HG03457 (cell line): ENCODE data around the gene COLEC12.
"Not testable (repeated sequence)": the region's sequence is repeated elsewhere in the genome, so short reads cannot be mapped to it uniquely, and the experiment has no call there.

Source experiments
- ATAC-seq: cut with Tn5 transposase; IDR thresholded peaks from one replicate; pipeline ENCODE4 v1.9.1; 2021; ENCODE audit warnings: moderate number of reproducible peaks; ENCODE audit not compliant: unreplicated experiment

COLEC12 gene

DNA sequence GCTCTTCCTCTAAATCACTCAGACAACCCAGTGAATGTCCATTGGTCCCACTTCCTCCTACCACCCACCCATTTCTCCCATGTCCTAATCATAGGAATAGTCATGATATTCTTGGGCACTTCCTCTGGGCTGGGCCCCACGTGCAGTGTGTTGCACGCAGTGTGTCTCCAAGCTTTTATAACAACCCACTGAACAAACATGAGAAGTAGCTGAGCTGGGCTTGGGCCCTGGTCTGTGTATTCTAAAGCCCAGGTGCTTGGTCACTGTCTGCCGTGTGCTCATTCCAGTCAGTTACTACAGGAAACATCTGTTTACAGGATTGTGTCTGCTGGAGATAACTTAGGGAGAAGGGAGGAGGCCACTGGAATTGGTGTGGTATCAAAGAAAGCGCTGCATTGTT, 168.5 kb downstream of the COLEC12 start:
- ATAC-seq = no peak

DNA sequence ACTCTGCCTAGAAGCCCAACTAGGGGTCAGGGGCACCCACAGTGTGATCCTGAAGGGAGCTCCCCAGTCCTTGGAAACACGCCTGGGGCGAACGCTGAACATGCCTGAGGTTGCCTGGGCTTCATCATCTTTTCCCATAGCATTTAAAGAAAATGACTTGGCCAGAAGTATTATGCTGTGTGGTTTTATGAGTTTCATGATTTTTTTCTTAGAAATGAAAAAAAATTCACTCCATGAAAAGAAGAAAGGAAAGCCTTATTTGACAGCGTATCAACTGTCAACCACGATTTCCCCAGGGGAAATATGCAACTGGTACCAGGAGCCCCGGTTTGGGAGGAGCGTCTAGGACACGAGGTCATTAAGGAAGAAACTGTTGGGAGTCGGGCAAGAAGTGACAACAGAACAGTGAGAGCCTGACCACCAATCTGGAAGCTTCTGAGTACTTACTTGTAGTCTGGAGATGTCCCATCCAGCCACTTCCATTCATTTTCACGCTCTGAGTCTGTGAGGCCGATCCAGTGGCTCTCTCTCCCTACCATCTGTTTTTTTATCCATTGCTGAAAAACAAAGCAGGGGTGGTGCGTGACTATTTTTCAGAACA, 169.2 kb downstream of the COLEC12 start:
- ATAC-seq = no peak

DNA sequence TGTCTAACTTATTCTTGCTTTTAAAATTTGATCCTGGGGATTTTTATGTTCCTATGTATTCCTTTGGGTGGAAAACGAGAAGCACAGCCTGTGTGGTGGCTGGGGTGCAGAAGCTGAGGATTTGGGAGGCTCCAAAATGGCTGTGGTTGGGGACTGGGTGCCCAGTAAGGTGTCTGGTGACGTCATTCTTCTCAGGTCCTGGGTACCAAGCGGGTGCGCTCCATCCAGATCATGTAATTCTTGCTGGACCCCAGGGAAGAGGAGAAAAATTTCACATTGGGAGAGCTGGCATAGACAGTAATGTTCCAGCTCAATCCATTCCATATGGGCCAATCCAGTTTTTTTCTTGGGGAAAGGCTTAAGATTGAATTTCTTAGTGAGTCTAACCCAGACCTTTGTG, 171.6 kb downstream of the COLEC12 start:
- ATAC-seq = no peak

DNA sequence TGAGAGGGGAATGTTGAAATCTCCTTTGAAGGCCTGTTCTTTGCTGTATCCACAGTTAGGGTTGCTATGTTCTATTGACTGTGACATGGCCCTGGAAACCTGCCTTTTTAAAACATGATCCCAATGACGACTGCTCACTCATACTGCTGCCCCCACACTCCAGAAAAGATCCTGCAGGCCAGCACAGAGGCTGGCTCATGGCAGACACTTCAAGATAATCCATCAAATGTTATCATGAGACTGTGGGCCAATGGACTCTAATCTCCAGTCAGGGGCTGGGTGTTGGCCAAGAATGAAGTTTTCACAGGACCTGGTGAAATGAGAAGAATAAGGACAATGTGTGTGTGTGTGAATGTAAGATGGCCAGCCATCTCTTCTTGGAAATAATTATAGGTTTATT, 173.7 kb downstream of the COLEC12 start:
- ATAC-seq = no peak

DNA sequence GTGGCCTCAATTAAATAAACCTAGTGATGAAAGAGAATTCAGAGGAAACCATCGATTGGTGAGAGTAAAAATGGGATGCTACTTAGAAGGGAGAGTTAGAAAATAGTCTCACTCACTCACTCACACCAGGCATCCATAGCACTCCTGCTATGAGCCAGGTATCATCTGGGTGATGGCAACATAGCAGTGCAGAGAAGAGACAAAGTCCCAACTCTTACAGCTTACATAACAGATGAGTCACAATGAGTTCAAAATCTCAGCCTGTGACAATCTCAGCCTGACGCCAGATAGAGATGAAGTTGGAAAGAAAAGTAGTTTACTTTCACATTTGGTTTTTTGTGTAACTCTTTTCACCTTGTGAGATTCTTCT, 177.3 kb downstream of the COLEC12 start:
- ATAC-seq = no peak

DNA sequence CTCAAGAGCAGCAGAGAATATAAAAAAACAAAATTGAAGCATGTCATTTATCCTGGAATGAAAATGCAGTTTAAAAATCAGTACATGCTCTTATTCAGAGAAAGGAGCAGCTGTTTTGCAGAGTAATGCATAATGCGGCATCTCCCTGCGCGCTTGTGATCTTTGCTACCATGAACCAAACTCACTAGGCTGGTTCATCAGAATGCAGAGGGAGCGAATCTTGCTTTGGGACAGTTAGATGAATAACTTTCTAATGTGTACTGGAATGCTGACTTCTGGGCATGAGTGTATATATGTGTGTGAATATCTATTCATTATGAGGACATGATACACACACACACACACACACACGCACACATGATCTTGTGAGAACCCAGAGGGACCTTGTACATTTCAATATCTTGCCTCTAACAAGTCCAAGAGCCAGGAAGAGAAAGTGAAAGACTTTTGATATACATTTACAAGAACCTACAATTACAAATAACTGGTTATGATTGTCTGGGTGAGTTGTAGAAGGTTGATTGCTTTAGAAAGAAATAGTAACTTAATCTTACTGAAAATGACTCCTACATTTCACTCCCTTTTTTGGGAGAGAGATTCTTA, 178.5 kb downstream of the COLEC12 start:
- ATAC-seq = no peak

DNA sequence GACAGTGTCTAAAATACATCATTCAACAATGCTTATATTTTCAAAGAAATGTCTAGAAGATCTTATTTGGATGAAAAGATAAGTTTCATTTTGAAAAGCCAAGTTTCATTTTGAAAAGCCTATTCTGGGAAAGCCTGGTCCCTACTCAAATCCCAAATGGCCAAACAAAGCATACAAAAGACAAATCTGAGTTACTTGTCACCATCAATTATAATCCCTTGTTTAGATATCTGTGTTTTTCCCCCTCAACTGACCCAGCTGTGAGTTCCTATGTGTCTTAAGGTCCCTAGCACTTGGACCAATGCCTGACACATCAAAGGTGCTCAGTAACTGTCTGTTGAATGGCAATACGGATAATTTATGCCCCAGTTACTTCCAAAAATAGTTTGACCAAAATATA, 180.3 kb downstream of the COLEC12 start:
- no peak for ATAC-seq

DNA sequence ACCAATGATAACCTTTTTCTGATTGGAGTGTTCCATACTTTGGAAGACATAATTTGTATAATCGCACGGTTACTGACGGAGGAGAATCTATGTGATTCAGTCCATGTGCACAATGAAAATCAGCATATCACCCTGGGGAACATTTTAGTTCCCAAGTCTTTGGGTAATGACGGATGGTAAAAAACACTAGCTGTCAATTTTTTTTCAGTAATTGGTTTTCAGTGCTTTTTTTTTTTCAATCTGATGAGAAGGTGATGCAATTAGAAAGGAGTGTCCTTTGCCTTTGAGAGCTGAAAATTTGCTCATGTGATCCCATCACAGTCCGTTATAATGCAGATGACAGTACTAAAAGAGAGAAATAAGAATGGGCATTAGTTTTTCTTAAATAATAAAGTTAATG, 180.8 kb downstream of the COLEC12 start:
- no peak for ATAC-seq

DNA sequence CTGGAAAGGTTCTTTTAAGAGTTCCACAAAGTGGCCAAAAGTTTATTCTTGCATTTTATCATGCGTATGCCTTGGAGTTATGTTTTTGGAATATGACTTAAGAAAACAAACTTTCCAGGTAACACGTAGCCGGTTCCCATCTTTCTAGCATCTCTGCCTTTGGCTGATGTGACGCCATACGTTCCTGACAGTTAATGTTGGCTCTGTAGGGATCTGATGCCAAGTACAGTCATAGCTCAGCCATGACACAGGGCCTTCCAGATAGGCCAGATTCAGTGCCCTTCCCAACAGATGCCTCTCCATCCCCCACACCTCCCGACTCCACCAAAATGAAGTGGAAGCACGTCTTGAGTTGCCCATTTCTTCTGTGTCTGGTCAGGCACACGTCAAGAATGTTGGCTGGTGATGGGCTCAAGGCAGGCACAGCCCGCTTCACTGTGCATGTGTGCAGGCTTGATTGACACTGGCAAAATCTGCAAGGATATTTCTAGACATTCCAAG, 181.7 kb downstream of the COLEC12 start:
- no peak for ATAC-seq

DNA sequence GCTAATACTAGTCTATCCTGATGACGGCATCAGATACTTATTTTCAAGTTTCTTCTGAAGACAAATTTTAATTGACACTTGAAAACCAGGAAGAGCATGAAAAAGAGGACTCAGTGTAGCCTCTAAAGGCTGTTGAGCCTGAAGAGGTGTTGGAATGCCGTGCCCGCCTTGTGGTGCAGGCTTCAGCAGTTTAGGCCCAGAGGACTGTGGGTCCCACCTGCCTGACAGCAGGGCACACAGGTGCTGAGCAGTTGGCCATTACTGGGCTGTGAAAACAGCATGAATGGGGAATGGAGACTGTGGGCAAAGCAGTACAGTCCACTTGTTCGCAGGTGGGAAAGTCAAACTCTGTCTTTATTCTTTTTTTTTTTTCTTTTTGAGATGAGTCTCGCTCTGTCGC, 182.9 kb downstream of the COLEC12 start:
- ATAC-seq = no peak

DNA sequence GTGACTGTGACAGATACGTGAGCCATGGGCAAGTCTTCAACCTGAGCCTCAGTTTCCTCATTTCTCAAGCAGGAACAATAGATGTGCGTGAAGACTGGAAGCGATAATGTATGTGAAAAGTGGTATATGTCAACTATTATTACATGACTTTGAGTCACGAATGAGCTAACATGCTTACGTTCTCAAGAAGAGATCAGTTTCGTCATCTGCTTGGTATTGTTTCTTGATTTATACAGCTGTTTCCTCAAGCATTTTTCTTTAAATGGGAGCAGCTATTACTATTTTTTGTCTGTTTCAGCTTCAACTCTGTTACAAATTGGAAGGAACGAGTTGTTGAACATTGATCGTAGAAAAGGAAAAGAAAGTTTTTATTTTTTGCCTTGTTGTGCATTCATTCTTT, 184.1 kb downstream of the COLEC12 start:
- ATAC-seq = no peak

DNA sequence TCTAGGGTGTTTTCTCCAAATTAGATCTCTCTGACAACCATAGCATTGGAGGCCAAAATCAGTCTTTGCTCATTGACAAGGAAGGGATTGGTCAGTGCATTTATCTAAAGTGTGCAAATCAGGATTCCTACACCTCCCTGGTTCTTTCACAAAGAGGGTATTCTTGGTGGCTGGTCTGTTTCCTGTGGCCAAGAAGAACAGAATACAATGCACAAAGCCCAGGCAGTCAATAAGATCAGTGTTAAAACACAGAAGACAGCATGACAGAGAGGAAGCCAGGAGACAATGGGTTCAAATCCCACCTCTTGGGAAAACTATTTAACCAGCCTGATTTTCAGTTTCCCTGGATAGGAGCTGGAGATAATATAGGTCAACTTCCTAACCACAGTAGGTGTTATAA, 186.6 kb downstream of the COLEC12 start:
- ATAC-seq = no peak

DNA sequence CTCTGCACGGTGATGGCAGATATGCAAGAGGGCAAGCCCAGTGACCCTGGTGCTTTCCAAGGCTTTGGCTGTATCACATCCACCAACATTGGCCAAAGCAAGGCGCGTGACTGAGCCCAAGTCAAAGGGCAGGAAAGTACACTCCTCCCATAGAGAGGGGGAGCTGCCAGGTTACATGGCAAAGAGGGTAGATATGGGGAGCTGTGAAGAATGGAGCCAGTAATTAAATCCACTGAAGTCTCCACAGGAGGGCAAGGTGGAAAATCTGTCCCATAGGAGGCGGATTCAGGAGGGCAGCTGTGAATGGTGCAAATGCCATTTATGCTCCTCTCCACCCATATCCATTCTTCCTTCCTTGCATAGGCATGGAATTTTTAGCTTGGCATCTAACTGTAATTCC, 188.1 kb downstream of the COLEC12 start:
- no peak for ATAC-seq

DNA sequence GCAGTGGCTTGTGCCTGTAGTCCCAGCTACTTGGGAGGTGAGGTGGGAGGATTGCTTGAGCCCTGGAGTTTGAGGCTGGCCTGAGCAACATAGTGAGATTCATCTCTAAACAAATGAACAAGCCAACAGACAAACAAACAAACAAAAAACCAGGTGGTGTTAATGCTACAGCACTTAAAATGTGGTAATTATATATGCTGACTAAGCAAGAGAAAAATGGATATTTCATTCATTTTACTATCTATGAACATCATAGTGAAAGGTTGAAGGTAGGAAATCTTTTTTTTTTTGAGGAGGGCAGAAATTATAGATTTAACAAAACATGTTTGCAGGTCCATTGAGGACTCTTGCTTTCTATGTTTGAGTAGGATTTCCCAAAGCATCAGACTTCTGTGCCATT, 190.5 kb downstream of the COLEC12 start:
- ATAC-seq = no peak

DNA sequence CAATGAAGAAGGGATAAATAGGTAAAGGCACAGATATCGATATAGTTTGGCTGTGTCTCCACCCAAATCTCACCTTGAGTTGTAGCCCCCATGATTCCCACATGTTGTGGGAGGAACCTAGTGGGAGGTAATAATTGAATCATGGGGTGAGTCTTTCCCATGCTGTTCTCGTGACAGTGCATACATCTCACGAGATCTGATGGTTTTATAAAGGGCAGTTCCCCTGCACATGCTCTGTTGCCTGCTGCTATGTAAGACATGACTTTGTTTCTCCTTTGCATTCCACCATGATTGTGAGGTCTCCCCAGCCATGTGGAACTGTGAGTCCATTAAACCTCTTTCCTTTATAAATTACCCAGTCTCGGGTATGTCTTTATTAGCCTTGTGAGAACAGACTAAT, 192.4 kb downstream of the COLEC12 start:
- not testable (repeated sequence) for ATAC-seq

DNA sequence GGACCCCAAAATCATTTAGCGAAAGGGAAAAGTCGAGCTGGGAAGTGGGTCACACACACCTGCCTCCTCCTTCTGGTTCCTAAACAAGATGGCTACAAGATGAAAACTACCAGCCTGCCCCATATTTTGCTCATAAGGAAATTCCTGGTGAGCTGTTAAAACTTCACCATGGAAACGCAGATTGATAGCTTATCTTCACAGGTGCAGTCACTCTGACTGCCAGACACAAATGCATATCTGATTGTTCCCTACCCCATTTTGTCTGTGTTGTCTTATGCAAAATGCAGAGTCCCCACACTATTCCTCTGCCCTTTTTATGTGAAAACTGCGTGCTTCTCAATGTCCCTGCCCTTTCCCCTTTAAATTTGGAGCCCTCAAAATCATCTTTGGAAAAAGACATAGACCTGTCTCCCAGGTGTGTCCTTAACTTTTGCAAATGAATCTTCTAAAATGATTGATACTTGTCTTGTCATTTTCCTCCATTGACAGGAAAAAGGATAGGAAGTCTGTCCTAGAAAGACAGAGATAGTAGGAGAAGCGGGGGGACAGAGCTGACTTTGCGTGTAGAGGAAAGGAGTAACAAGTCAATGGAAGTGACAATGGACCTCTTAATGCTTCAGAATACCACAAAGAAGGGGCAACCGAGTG, 193.8 kb downstream of the COLEC12 start:
- ATAC-seq = no peak

DNA sequence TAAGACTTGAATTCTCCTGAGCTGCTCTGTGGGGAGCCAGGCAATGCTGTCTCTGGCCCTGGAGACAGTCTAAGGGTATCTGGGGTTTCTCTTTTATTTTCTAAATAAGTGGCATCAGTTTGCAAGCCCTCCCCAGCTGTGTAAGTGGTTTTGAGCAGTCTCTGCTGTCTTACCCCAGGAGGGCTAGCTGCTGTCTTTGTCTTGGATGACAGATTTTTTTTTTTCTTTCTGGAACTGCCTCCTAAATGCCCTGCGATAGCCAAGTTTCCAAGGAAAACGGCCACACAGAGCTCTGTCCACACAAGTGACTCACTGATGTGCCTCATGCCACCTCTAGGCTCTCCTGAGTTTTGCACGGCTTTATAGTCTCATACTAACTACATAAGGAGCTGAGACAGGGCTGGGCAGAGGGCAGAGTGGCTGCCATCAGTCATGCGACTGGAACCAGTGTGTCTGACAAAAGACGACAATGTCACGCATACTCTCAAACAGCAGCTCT, 195.4 kb downstream of the COLEC12 start:
- no peak for ATAC-seq

DNA sequence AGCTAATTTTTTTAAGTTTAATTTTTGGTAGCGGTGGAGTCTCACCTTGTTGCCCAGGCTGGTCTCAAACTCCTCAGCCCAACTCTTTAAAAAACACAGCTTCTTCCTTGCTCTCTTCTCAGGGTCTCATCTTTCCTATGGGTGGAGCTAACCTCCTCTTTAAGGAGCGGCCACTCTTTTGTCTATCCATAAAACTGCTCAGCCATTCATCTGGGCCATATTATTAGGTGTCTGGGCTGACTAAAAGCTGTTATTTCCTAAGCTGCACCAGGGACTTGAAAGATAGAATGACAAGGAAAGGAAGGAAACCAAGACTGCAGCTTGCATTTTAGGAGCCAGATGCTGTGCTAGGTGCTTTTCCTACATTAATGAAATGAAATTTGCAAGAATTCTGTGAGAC, 196.9 kb downstream of the COLEC12 start:
- ATAC-seq = no peak

DNA sequence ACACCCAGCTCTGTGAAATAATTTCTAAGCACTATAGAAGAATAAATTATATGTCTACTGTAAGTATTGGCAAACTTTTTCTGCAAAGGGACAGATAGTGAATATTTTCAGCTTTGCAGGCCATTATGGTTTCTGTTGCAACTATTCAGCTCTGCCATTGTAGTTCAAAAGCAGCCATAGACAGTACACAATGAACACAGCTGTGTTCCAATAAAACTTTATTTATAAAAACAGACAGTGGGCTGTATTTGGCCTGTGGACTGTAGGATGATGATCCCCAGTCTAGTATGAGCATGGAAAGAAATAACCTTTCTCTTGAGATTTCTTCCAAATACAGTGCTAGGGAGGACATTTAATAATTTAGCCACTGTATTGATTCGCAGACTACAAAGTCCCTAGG, 197.5 kb downstream of the COLEC12 start:
- ATAC-seq = no peak

DNA sequence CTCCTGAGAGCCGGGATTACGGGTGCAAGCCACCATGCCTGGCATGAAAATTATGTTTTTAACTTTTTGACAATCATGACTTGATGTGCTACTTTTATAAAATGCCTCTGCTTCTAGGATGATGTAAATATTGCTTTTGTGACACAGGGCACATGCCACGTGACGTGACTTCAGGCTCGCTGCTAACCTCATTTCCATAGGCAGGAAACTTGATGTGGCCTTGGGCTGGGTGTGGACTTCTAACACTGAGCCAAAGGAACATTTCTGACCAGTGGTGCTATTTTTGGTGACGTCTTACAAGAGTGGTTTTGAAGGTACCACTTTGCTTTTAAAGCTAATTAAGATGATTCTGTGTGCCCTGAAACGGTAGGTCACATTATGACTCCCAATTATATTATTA, 198.4 kb downstream of the COLEC12 start:
- ATAC-seq = no peak

DNA sequence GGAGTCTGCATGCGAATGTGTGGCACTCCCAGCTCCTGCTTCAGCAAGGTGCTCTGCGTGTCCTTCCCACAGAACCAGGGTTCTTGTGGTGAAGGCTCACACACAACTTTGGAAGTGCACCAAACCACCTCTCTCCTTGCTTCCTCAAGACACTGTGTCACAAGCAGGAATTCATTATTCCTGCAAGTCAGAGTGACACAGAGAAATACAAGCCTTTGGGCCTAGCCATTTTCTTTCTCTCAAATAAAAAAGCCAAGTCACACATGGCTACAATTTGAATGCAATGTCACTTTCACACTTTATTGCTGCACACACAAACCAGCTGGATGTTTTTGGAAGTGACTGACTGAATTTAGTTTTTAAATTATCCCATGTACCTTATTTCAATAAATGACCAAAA, 202.6 kb downstream of the COLEC12 start:
- no peak for ATAC-seq

DNA sequence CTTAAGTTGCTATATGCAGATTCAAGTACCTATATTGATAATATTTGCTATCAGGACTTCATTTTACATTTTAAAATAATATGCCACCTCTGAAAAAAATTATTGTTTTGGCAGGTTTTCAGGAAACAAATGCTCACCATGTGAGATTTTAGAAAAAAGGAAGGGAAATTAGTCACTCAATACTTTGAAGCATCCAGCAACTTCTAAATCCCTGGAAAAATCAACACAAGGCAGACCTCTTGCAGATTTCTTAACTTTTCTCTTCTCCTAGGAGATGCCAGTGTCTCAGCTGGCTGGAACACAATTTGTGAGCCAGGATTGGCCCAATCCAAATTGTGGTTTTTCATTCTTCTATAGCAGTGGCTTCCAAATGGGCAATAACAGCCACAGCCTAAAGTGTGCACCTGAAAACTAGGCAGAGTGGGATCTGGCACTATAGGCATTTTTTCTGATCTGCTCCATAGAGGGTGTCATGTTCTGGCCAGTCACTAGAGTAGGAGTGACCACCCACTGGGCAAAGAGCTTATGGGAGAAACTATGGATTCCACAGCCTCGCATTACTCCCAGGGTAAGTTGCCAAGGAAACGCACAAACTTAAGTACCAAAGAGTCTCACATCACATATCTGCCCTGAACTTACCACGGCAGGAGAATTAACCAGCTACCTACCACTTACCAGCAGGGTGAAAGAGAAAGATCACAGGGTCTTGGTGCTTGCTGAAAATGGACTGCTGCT, 204.6 kb downstream of the COLEC12 start:
- ATAC-seq = no peak
